Superior temporal gyrus (tissue), 1 donor: ENCODE results near the gene PPEF1.
"Not testable (repeated sequence)": the region's sequence is repeated elsewhere in the genome, so short reads cannot be mapped to it uniquely, and the experiment has no call there.

ENCODE experiments used
- DNase-seq: peaks from one replicate; pipeline ENCODE4 v3.0.0-alpha.2; 2016; ENCODE audit errors: extremely low spot score

Gene PPEF1

DNA sequence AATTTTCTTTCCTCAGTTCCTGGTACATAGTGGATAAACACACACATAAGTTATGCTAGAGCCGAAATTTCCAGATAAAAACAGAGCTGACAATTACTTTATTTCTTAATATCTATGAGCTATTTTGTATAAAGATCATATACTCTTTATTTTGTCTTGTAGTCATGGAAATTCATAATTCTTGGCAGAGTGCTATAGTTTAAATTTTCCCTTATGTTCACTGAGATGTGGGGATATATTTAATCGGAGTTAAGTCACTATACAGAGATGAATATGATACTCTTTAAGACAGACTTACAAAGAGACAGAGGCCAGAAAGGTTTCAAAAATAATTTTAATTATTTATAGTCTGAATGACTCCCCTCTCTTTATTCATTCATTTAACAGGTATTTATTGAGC lies 89.7 kb downstream of the PPEF1 start:
- no peak for DNase-seq

DNA sequence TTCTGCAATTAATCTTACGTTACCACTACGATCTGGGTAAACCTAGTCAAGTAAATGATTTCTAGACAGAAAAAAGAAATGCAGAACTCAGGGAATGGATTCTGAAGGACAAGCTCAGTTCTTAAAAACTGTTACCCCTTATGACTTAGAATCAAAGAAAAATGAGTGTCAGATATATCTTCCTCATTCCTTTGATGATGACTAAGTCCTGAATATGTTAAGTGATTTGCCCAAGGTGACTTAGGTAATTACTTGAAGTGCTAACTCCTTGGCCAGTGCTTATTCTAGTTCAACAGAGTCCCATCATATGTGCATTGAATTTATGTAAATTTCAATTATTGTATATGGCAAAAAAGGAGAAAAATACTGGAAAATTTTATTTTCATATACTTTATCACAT lies 92.5 kb downstream of the PPEF1 start:
- DNase-seq: no peak

DNA sequence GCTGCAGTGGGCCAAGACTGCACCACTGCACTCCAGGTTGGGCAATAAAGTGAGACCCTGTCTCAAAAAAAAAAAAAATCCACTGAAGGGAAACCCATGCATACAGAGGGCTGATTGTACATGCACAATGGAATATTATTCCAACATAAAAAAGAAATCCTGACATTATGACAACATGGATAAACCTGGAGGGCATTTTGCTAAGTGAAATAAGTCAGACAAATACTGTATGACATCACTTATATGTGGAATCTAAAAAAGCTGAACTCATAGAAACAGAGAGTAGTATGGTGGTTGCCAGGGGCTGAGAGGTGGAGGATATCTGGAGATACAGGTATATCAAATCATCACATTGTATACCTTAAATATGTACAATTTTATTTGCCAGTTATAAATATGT lies 102.2 kb downstream of the PPEF1 start:
- no peak for DNase-seq

DNA sequence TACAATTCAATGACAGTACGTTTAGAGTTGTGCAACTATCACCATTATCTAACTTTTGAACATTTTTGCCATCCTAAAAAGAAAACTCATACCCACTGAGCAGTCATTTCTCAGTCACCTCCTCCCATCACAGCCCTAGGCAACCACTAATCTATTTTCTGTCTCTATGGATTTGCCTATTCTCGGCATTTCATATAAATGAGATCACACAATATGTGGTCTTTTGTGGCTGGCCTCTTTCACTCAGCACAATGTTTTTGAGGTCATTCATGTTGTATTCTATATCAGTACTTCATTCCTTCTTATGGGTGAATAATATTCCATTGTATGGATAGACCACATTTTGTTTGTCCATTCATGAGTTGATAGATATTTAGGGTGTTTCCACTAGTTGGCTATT lies 103.0 kb downstream of the PPEF1 start:
- no peak for DNase-seq

DNA sequence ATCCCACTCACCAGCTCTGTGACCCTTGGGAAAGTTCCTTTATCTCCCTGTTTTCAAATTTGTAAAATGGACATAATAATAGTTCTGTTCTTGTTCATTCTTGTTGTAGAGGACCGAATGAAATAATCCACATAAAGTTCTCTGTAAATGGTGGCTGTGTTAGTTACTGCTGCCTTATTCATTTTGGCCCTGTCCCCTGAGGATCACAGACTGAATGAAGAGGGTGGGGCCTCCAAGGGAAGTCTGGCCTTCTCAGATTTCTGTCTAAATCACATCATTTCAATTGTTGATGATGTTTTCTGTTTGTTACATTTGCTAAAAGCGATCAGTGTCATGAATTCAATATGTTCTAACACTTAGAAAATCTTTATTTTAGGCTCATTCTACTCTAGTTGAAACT lies 117.9 kb downstream of the PPEF1 start:
- DNase-seq: no peak

DNA sequence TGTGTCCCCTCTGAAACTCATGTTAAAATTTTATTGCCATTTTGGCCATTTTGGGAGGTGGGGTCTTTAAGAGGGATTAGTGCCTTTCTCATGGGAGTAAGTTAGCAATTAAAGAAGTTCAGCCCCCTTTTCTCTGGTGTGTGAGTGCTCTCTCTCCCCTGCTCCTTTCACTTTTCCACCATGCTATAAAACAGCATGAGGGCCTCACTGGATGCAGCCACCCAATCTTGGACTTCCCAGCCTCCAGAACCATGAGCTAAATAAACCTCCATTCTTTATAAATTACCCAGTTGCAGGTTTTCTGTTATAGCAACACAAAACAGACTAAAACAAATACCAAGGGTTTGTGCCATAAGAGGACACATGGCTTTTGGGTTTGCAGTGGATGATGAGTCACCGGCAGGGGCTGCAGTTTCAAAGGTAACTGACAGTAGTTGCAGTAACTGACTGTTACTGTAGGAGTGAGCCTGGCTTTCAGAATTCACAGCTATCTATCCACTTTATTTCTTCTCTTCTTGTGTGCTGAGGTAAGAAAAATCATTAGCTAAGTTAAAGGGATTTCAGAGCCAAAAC lies 121.5 kb downstream of the PPEF1 start:
- no peak for DNase-seq

DNA sequence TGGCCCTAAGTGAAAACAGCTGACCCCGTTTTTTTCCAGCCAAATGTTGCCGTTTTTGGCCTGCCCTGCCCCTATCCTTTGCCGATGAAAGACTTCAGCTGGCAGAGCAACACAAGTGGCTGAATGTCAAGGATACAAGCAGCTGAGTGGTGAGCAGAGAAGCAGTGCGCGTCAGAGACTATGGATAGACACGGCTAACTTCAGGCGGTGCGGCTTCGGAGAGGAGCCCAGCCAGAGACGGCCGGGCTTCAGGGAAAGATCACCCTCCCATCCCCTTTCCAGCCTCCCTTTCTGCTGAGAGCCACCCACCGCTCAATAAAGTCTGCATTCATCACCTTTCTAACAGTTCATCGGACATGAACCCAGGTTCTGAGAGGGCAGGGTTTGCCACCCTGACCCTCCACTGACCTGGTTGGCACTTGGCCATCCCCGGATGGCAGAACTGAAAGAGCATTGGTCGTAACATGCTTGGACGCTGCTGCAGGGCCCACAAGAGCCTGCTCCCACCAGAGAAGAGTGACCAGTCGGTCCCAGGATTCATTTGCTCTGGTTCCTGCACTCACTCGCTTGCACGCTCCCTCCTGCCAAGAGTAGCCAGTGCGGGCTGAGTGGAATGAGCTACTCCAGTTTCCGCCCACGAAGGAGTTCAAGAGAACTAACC lies 125.8 kb downstream of the PPEF1 start:
- no peak for DNase-seq

DNA sequence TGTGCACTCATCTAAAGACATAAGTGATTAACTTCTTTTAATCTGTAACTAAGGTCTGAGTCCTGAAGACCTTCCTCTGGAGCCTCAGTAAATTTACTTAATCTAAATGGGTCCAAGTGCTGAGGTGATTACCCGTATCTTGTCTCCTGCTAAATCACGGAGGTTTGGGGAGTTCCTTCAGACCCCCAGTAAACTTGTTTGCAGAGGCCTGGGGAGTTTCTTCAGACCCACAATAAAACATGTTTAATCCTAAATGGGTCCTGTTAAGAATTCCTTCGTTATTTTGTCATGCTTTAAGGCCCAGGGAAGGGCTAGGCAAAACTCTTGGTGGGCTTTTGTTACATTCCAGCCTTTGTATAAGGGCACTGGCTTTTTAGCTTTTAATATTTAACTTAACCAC lies 140.5 kb downstream of the PPEF1 start:
- not testable (repeated sequence) for DNase-seq

DNA sequence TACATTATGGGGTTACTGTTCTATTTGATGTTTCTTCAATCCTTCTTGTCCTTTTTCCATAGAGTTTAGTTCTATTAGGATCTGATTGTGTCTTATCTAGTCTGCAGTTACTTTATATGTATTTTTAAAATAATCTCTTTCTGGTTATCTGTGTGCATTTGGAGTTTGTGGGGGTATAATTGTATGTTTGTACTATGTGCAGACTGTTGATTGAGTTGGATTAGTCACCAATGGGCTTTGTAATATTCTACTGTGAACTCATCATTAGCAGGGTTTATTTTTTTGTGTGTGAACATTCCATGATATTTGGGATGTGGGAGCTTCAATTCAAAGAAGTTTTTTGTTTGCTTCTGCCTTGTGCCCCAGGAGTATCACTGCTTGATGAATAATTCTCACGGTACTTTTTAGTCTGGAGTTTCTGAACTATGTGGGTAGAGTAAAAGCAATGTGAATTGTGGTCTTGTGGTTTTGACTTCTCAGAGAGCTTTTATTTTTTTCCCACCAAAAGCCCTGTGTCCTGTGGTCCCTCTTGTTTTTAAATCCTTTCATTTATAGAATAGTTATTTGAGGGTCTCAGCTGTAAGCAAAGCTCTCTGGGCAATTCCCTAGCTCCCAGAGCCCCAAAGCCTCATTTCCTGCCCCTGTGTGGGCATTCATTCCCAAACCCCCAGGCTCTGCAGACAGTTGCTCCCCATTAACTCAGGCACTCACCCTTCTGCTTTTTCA lies 148.6 kb downstream of the PPEF1 start:
- no peak for DNase-seq

DNA sequence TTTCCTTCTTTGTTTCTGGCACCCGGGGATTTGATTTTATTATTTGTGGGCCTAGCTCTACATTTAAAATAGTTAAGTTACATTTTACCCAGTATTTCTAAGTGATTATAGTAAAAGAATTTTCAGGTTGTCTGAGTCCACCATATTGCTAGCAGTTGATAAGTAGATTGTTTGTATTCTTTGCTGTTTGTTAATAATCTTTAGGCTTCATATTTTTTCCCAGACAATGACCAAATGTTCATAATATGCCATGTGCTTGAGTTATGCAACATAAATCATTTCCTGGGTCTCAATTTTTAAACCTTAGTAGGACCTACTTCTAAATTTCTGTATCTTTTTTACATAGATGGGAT lies 149.2 kb downstream of the PPEF1 start:
- no peak for DNase-seq

DNA sequence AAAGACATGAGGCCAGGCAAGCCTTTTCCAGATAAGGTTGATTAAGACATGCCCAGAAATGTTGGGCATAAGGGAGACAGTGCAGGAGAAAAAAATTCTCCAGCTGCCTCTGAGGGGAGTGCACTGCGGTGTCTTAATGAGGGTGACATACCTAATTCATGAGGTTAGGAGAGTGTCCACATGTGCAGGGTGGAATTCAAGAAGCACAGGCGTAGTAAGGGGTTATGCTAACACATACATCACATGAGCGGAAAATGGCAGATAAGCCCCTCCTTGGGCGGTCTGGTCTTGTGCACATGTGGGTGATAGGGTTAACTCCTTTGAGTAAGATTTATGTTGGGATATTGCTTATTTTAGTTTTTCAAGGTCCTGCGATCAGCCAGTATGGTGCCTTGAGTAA lies 154.1 kb downstream of the PPEF1 start:
- no peak for DNase-seq

DNA sequence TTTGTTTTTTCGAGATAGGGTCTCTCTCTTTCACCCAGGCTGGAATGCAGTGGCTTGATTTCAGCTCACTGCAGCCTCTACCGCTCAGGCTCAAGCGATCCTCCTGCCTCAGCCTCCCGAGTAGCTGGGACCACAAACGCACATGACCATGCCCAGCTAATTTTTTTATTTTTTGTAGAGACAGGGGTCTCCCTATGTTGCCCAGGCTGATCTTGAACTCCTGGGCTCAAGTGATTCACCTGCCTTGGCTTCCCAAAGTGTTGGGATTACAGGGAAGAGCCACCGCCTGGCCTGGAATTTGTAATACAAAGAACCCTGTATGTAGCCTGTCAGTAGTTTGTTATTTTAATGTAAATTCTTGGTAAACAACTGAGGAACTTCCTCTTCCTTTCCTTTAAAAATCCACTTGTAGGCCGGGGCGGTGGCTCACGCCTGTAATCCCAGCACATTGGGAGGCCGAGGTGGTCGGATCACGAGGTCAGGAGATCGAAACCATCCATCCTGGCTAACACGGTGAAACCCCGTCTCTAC lies 157.0 kb downstream of the PPEF1 start:
- DNase-seq: no peak

DNA sequence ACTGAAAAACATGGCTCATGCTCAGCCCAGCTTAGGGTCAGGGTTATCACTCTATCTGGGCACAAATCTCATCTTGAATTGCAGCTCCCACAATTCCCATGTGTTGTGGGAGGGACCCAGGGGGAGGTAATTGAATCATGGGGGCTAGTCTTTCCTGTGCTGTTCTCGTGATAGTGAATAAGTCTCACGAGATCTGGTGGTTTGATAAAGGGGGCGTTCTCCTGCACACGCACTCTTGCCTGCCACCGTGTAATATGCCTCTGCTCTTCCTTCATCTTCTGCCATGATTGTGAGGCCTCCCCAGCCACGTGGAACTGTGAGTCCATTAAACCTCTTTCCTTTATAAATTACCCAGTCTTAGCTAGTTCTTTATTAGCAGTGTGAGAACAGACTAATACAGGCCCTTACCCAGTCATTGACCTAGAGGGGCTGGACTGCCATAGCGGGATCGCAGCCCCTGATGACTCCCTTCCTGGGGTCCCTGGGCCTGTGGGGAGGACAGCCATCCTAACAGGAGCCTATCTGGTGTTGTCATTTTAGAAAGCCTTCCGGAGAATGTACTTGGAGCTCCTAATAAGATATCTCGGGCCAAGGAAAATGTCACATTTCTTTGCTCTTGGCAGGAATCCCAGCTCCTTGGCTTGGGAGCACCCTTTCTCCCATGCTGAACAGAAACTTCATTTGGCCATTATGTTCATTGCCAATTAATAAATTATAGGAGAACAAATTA lies 163.9 kb downstream of the PPEF1 start:
- DNase-seq: no peak

DNA sequence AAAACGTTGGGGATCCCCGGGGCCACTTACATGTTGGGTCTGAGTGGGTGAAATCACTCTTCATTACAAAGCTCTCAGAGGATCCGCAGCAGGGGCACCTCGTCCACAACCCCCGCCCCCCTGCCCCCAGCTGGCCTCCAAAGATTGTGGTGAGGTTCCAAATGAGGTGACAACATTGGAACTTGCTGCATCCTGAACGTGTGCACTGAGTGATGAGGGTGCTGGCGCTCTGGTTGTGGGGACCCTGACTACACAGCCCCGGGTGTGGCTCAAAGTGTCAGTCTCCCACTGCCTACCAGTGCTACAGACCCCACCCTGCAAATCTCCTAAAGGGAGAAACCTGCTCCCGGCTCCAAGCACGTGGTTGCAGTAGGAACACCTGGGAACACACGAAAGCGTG lies 164.5 kb downstream of the PPEF1 start:
- DNase-seq: no peak

DNA sequence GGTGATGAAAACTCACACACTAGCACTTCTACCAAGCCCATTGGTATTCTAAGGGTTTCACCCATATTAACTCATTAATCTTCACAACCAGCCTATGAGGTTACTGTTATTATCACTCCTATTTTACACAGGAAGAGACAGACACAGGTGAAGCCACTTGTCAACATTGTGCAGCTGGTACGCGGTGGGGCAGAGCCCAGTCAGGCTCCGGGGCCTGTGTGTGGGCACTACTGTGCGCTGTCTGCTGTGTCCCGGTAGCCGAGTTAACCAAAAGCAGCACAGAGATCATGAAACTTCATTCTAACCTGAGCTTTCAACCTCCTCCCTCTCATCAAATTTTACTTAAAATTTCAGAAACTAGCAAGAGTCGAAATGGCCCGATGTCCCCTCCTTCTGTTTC lies 165.2 kb downstream of the PPEF1 start:
- DNase-seq: no peak

DNA sequence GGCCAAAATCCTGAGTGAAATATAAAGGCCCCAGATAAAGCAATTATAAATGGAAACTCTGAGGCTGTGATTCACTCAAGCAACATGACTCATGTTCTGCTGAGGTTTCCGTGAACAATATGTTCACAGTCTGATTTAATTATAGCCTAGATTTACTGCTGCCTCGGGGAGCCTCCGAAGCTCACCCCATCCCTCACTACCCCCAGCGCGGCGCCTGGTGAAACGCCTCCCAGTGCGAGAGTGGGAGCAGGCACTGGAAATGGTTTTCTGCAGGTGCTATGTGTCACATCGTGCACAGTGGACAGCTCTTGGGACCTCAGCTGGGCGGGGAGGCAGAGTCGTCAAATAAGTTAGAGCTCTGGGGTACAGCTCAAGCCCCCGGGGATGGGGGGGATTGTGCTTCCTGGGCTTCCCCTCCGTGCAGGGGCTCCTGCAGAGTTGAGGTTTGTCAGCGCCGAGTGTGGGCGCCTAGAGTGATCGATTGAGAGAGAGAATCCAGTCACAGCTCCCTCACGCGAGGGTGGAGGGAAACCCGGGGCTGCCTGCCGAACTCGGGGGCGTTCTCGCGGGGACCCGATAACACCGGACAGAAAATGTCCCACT lies 165.8 kb downstream of the PPEF1 start:
- peak; percentile 42 for DNase-seq

DNA sequence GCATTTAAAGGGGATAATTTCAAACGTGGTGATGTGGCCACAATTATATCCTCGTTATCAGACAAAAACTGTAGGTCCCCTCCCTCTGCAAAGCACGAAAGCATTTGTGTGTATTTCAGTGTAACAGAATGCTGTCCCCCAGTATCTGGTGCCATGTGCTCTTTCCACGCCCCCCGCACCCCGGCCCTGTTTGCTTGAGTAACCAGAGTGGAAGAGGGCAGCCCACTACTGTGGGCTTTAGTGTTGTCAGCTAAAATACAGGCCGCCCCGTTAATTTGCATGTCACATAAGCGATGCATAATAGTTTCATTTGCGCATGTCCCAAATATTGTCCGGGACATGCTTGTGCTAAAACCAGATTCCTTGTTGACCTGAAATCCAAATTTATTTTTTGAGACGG lies 166.4 kb downstream of the PPEF1 start:
- no peak for DNase-seq

DNA sequence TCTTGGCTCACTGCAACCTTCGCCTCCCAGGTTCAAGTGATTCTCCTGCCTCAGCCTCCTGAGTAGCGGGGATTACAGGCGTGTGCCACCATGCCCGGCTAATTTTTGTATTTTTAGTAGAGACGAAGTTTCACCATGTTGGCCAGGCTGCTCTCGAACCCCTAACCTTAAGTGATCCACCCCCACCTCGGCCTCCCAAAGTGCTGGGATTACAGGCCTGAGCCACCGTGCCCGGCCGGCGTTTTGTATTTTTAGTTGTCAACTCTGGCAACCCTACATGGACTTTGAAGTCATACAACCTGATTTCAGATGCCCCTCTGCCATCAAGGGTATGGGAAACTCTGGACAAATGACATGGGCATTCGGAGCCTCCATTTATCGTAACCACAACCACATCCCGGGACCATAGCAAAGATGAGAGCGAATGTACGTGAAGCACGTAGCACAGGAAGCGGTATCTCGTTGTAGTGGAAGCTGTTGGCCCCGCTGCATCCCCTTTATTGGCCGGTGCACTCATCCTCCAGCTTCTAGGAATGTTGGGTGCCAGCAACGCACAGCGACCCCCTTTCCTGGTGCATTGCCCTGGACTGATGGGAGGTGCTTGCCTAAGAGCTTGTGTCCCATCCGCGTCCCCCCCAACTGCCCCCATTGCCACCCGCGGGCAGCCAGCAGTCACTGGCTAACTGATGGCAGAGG lies 167.3 kb downstream of the PPEF1 start:
- DNase-seq: no peak

DNA sequence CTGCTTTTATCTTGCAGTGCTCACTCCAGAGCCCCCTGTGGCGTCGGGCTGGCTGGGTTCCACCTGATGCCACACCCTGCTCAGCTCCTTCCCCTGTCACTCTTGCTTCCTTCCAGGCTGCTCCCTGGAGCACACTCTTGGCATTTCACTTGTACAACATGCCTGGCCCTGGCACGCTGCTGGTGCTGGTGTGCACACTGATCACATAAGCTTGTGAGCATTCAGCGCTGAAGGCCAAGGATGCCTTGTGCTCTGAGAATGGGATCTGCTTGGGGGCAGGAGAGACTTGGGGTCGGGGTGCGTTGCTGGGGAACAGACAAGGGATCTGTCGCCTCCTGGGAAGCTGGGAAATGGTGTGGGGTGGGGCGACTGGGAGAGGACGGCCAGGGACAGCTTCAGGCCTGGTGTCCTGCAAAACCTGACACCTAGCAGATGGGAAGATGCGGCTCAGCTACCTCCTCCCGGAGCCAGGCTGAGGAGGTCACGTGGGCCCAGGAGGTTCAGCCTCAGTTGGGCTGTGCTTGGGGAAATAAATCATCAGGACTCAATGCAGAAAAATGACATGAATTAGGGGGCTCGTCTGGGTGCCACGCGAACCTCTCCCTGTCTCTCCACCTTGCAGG lies 167.9 kb downstream of the PPEF1 start:
- no peak for DNase-seq

DNA sequence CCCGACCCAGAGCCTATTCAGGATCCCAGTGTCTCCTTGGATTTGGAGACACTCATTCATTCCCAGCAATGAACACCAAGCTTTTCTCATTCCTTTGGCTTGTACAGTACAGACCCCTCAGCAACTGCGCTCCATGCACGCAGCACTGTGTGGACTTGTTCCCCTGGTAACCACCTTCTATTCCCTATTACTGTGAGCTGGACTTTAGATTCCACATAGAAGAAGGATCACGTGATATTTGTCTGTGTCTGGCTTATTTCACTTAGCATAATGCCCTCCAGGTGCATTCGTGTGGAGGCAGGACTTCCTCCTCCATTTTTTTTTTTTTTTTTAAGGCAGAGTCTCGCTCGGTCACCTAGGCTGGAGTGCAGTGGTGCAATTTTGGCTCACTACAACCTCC lies 170.0 kb downstream of the PPEF1 start:
- no peak for DNase-seq
